ENCODE measurements around the gene SEMA3E. TPM values are rescaled to one million over a fixed set of nuclear protein-coding genes. Genes with fewer than 3 reads are reported as not detected.
"Not testable (repeated sequence)": the region's sequence is repeated elsewhere in the genome, so short reads cannot be mapped to it uniquely, and the experiment has no call there.

The SEMA3E gene
- total RNA-seq, 4 donors from 2014 or later: 0.13 to 2.7 (median 1.1) TPM

DNA sequence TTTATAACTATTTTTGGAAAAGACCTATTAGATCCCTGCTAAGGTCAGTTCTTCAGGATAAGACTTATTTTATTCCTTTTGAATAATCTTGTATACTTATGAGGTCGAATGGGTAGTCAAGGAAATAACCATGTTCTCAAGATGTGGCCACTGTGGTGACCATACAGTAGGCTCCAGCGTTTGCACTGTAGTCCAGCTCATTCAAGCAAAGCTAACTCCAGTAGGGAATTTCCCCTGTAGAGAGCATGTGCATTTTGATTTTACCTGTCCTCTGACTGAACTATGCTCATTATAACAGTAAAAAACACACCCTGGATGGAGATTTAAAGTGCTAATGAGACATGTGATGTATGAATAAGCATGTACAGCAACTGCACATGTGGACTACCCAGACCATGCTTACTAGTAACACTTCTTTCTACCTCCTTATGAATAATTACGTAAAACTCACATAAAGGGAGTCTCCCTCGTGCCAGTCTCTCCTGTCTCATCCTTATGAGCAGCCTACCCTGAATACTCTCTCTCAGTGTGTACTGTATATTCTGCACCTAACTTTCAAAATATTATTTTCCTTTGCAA is 32.4 kb upstream of the SEMA3E start:
- Histone ChIP-seq H3K27me3 (no peaks in the 10 kb centered on the region), H3K27ac (no peak overlapping the region), H3K9me3 (no peaks in the 10 kb centered on the region), H3K36me3 (no peaks in the 10 kb centered on the region), H3K4me1 (peaks cover 0 to 6% (median 3%) of the 10 kb centered on the region in 3 donors), H3K4me3 (no peak overlapping the region)
- no peak for DNase-seq
- 60 to 63% methylated on average over 4 of the region's 4 CpGs for WGBS, 2 donors
- TF ChIP-seq POLR2A (IDR thresholded peaks at IDR 0.05) (no peak), CTCF (IDR thresholded peaks at IDR 0.05) (no peak)
- intact Hi-C loops (cut with DNase I): no loop called here

DNA sequence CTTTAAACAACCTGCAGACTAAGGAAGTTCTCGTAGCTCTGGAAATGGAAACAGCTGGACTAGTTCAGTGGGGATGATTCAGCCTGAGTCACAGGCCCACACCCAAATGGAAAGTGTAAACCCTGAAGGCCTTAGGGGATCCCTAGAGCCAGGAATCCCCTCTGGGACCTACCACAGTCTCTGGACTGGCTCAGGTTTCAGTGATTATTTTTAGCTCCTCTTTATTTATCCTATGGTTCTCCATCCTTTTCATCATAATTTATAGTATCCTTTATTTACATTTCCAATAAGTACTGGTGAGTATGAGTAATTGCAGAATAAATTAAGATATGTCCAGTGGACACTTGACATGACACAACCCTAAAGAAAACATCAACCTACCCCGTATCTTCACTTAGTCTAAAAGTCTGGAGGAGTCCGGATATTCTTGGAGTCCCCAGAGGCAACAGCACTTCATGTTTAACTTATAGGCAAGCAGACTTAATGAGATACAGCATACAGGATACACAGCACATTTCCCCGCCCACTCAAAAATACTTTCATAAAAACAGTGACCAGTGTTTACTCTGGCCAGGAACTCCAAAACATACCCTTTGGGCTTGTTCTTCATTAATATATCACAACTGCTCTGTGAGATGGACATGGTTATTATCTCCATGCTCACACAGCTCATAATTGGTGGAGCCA is 28.4 kb upstream of the SEMA3E start:
- intact Hi-C loops (cut with DNase I): no loop called here
- no peaks in the 10 kb centered on the region for H3K9me3 ChIP-seq
- H3K27ac ChIP-seq: no peak overlapping the region
- 43 to 48% methylated on average over 4 of the region's 4 CpGs for WGBS, 2 donors
- H3K4me1 ChIP-seq: peaks cover 0 to 6% (median 3%) of the 10 kb centered on the region in 3 donors
- no peak overlapping the region for H3K4me3 ChIP-seq
- no peak for TF ChIP-seq POLR2A (IDR thresholded peaks at IDR 0.05)
- TF ChIP-seq CTCF (IDR thresholded peaks at IDR 0.05): no peak
- H3K27me3 ChIP-seq: no peaks in the 10 kb centered on the region
- no peaks in the 10 kb centered on the region for H3K36me3 ChIP-seq
- DNase-seq: no peak

GRCh38 chr7:83673291-83673690 is 24.4 kb upstream of the SEMA3E start:
- H3K27me3 ChIP-seq; H3K4me3 ChIP-seq; H3K36me3 ChIP-seq; DNase-seq; H3K9me3 ChIP-seq; H3K27ac ChIP-seq; H3K4me1 ChIP-seq; intact Hi-C loops (cut with DNase I): not testable (repeated sequence)
- no CpG with 5 or more reads among the region's 28 CpGs for WGBS, 2 donors

DNA sequence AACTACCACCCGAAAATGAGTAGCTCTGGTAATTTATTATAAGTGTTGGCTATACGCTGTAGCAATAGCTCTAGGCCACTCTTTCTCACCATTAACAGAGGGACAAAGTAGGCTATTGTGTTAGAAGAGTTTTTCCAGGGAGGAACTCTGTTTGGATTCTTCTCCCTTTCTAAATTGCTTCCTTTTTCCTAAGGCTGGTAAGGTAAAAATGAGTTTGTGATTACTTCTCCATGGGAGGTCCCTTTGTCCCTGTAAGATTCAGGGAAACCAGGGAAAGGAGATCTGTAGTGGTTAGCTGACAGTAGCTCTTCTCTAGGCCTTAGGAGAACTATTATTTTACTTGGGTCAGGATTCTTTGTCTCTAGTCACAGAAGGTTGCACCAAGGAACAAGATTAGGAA is 23.2 kb upstream of the SEMA3E start:
- Histone ChIP-seq H3K36me3 (no peaks in the 10 kb centered on the region), H3K4me3 (no peak overlapping the region), H3K4me1 (peaks cover 0 to 5% (median 3%) of the 10 kb centered on the region in 3 donors), H3K27me3 (no peaks in the 10 kb centered on the region), H3K27ac (no peak overlapping the region), H3K9me3 (no peaks in the 10 kb centered on the region)
- no peak for DNase-seq
- intact Hi-C loops (cut with DNase I): no loop called here
- WGBS, 2 donors: 82 to 88% methylated on average over 2 of the region's 2 CpGs
- TF ChIP-seq CTCF (IDR thresholded peaks at IDR 0.05) (no peak), POLR2A (IDR thresholded peaks at IDR 0.05) (no peak)

- no peak overlapping the region for H3K4me3 ChIP-seq
- intact Hi-C loops (cut with DNase I): no loop called here
- TF ChIP-seq POLR2A (IDR thresholded peaks at IDR 0.05) (no peak), CTCF (IDR thresholded peaks at IDR 0.05) (no peak)
- no peaks in the 10 kb centered on the region for H3K9me3 ChIP-seq
- WGBS, 2 donors: 54 to 88% methylated on average over 2 to 3 of the region's 4 CpGs
- no peak for DNase-seq
- H3K27ac ChIP-seq: no peak overlapping the region
- H3K27me3 ChIP-seq: no peaks in the 10 kb centered on the region
- H3K4me1 ChIP-seq: no peaks in the 10 kb centered on the region
- H3K36me3 ChIP-seq: no peaks in the 10 kb centered on the region
Observed at GRCh38 chr7:83663131-83663530, 14.2 kb upstream of the SEMA3E start.
